IPS-15b (cell line): ENCODE results near the gene TNFRSF11A.

ENCODE experiments used
- H3K27me3 ChIP-seq: one replicate; pipeline ENCODE4 v1.6.1; 2013; ENCODE audit warnings: low read length; ENCODE audit not compliant: control insufficient read depth, insufficient read depth
- H3K36me3 ChIP-seq: one replicate; pipeline ENCODE4 v1.6.1; 2013; ENCODE audit warnings: low read length; ENCODE audit not compliant: control insufficient read depth, insufficient read depth
- H3K4me1 ChIP-seq: one replicate; pipeline ENCODE4 v1.6.1; 2013; ENCODE audit warnings: mild to moderate bottlenecking, low read length; ENCODE audit not compliant: control insufficient read depth, insufficient read depth
- H3K4me3 ChIP-seq: one replicate; pipeline ENCODE4 v1.5.1; 2013; ENCODE audit warnings: low read depth, low read length
- H3K9ac ChIP-seq: one replicate; pipeline ENCODE4 v1.6.1; 2013; ENCODE audit warnings: low read depth, mild to moderate bottlenecking, low read length
- H3K9me3 ChIP-seq: one replicate; pipeline ENCODE4 v1.6.1; 2013; ENCODE audit warnings: mild to moderate bottlenecking, low read length; ENCODE audit not compliant: control insufficient read depth, insufficient read depth

Gene TNFRSF11A

GRCh38 chr18:62348474-62348873 is 23.4 kb downstream of the TNFRSF11A start:
- no peaks in the 10 kb centered on the region for H3K27me3 ChIP-seq
- no peaks in the 10 kb centered on the region for H3K9me3 ChIP-seq
- H3K4me3 ChIP-seq, result no peak overlapping the region
- H3K9ac ChIP-seq, result no peak overlapping the region
- peaks cover 23% of the 10 kb centered on the region for H3K4me1 ChIP-seq
- H3K36me3 ChIP-seq, result no peaks in the 10 kb centered on the region

DNA sequence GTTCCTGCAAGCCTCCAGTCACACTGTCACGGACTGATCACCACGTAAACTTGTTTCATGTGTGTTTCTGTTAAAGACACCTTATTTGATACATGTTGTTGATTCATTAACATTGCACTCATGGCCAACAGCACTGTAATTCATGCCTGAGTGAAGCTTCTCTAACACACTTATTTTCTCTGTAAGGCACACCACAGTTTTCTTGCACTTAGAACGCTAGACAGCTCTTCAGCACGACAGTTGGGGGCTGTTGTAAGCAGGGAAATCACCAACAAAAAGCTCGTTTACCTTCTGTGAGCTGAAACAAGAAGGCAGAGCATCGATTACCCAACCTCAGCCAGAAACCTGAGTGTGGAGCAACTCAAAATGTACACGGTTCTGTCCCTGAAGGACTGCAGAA is 28.1 kb downstream of the TNFRSF11A start:
- peaks cover 4% of the 10 kb centered on the region for H3K4me1 ChIP-seq
- no peaks in the 10 kb centered on the region for H3K9me3 ChIP-seq
- no peaks in the 10 kb centered on the region for H3K36me3 ChIP-seq
- no peak overlapping the region for H3K4me3 ChIP-seq
- no peak overlapping the region for H3K9ac ChIP-seq
- H3K27me3 ChIP-seq, result no peaks in the 10 kb centered on the region

- H3K9ac ChIP-seq, result no peak overlapping the region
- H3K27me3 ChIP-seq, result no peaks in the 10 kb centered on the region
- no peaks in the 10 kb centered on the region for H3K36me3 ChIP-seq
- H3K4me3 ChIP-seq, result no peak overlapping the region
- H3K4me1 ChIP-seq, result peaks cover 4% of the 10 kb centered on the region
- no peaks in the 10 kb centered on the region for H3K9me3 ChIP-seq
Observed at GRCh38 chr18:62354151-62354550, 29.0 kb downstream of the TNFRSF11A start.

DNA sequence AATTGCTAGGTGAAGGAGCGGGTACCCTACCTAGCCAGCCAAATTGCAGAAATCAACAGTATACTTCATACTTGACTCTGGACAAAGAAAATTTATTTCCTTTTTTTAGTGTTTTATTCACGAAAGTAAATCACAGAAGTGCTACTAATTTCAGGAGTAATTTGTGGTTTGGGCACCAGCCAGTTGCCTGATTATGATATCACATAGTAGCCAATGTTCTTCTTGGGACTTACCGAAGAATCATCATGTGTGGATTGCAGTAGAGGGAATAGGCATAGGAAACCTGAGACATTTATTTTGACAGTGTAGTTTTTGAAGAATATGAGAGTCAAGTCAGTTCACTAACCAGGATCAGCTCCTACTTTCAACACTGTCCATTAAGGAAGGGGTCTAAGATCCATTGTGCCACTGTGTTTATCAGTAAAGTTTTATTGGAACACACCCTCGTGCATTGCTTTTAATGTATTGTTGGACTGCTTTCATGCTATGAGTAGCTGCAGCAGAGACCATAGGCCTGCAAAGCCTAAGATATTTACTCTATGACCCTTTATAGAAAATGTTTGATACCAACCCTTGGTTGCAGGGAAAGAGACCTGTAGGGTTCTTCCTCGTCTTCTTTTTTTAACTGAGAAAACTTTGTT is 32.1 kb downstream of the TNFRSF11A start:
- Histone ChIP-seq H3K4me1 (peaks cover 4% of the 10 kb centered on the region), H3K4me3 (no peak overlapping the region), H3K36me3 (no peaks in the 10 kb centered on the region), H3K9ac (no peak overlapping the region), H3K27me3 (no peaks in the 10 kb centered on the region), H3K9me3 (no peaks in the 10 kb centered on the region)

- H3K9ac ChIP-seq, result no peak overlapping the region
- H3K4me3 ChIP-seq, result no peak overlapping the region
- H3K4me1 ChIP-seq, result no peaks in the 10 kb centered on the region
- no peaks in the 10 kb centered on the region for H3K27me3 ChIP-seq
- no peaks in the 10 kb centered on the region for H3K36me3 ChIP-seq
- H3K9me3 ChIP-seq, result no peaks in the 10 kb centered on the region
Observed at GRCh38 chr18:62360805-62361204, 35.7 kb downstream of the TNFRSF11A start.

DNA sequence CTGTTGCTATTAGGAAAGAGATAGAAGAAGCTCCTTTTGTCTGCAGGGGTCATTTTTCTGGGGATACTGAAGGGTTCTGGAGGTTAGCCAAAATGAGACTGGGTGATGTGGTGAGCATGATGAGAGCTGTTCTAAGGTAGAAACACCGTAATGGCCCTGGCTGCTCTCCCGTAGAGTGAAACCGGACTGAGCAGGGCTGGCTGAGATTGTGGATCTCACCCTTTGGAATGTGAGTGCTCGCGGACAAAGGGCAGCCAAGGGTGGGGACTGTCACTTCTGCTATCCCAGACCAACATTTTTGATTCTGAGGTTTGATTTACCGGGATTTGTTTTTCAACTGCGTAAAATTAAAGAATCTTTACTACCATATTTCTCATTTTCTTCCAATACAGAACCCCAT is 36.2 kb downstream of the TNFRSF11A start:
- no peaks in the 10 kb centered on the region for H3K27me3 ChIP-seq

DNA sequence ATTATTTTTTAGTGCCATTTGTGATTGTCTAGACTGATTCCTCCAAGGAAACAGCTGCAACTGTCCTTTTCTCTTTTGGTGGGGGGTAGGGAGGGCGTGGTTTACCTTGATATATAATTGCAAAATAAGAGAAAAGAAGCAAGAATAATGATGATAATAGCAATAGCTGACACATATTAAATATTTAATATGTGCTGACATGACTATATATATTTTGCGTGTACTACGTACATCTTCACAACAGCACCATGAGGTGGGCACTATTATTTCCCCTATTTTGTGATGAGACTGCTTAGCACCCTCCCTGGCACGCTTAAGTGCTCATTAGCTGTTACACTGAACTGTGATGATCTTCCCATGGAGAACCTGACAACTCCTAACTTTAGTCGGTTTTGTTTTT is 39.4 kb downstream of the TNFRSF11A start:
- Histone ChIP-seq H3K36me3 (peaks cover 4% of the 10 kb centered on the region), H3K9ac (no peak overlapping the region), H3K4me1 (no peaks in the 10 kb centered on the region), H3K9me3 (no peaks in the 10 kb centered on the region), H3K27me3 (no peaks in the 10 kb centered on the region), H3K4me3 (no peak overlapping the region)

More for the DNA sequence above, 36.2 kb downstream of the TNFRSF11A start:
- Histone ChIP-seq H3K36me3 (no peaks in the 10 kb centered on the region), H3K4me1 (no peaks in the 10 kb centered on the region), H3K9me3 (no peaks in the 10 kb centered on the region), H3K9ac (no peak overlapping the region), H3K4me3 (no peak overlapping the region)

DNA sequence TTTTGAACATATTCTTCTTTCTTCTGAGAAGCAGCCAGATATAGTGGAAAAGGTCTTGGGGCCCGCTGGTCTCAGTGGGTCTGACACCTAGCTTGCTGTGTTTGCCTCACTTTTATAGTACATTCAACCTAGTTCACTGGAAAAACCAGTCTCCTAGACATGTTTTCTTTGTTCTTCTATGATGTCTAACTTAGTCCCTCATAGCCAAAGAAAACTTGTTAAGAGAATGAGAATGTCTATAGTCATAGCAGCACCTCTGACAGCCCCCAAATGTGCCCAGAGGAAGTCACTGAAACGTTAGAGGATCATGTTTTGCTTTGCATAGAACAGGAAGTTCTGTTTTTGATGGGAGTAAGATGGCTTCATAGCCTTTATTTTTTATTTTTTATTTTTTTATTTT is 40.3 kb downstream of the TNFRSF11A start:
- Histone ChIP-seq H3K36me3 (peaks cover 4% of the 10 kb centered on the region), H3K27me3 (no peaks in the 10 kb centered on the region), H3K9me3 (no peaks in the 10 kb centered on the region), H3K4me1 (no peaks in the 10 kb centered on the region), H3K9ac (no peak overlapping the region), H3K4me3 (no peak overlapping the region)

DNA sequence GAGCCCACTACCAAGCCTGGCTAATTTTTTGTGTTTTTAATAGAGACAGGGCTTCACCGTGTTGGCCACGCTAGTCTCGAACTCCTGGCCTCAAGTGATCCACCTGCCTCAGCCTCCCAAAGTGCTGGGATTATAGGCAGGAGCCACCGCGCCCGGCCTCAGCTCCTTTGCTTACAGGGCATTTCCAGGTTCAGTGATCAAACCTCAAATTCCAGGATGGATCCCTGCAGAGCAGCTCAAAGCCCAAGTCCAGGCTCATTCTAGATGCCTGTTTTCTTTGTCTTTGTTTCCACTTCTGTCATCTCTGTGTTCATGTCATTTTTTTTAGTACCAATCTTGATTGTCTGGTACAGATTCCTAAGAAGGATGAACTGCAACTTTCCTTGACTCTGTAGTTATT is 41.9 kb downstream of the TNFRSF11A start:
- Histone ChIP-seq H3K9ac (no peak overlapping the region), H3K27me3 (no peaks in the 10 kb centered on the region), H3K9me3 (no peaks in the 10 kb centered on the region), H3K36me3 (peaks cover 4% of the 10 kb centered on the region), H3K4me1 (no peaks in the 10 kb centered on the region), H3K4me3 (no peak overlapping the region)

- Histone ChIP-seq H3K9ac (no peak overlapping the region), H3K4me1 (no peaks in the 10 kb centered on the region), H3K9me3 (no peaks in the 10 kb centered on the region), H3K36me3 (peaks cover 4% of the 10 kb centered on the region), H3K4me3 (no peak overlapping the region), H3K27me3 (no peaks in the 10 kb centered on the region)
Observed at GRCh38 chr18:62368100-62368499, 43.0 kb downstream of the TNFRSF11A start.

- peaks cover 4% of the 10 kb centered on the region for H3K36me3 ChIP-seq
- no peaks in the 10 kb centered on the region for H3K27me3 ChIP-seq
- H3K4me1 ChIP-seq, result peaks cover 7% of the 10 kb centered on the region
- no peak overlapping the region for H3K9ac ChIP-seq
- H3K4me3 ChIP-seq, result no peak overlapping the region
- no peaks in the 10 kb centered on the region for H3K9me3 ChIP-seq
Observed at GRCh38 chr18:62369129-62369644, 44.1 kb downstream of the TNFRSF11A start.

DNA sequence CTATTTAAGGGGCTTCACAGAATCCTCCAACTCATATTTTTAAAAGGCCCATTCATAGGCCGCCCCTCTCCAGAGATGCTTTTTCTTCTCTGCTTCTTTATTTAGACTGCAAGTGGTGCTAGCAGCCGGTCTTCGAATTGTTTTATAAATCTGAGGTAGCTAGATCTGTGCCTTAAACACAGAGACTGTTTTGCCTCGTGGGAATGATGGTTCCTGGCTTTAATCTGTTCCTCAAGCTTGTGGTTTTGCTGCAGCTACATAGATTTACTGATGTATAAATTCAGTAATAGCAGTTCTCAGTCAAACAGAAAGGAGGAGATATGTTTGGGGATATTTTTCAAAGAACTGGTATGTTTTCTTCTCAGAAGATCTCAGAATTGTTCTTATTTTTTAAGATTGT is 45.3 kb downstream of the TNFRSF11A start:
- Histone ChIP-seq H3K9me3 (no peaks in the 10 kb centered on the region), H3K9ac (no peak overlapping the region), H3K27me3 (no peaks in the 10 kb centered on the region), H3K4me3 (no peak overlapping the region), H3K4me1 (peaks cover 8% of the 10 kb centered on the region), H3K36me3 (peaks cover 4% of the 10 kb centered on the region)
